ENCODE results near the gene FZR1.

The FZR1 gene

GRCh38 chr19:3533033-3533432 lies 26.9 kb downstream of the FZR1 start:
- peaks cover 79 to 87% of the 10 kb centered on the region in 2 experiments for H3K36me3 ChIP-seq (ENCODE audit: control insufficient read depth in 1 of 2, insufficient read depth in 2 of 2, low read length in 2 of 2)
- no peak overlapping the region for H3K14ac ChIP-seq (ENCODE audit: low read length)
- H2AK5ac ChIP-seq (ENCODE audit: low read length) = no peak overlapping the region
- no CpG with 5 or more reads among the region's 17 CpGs for WGBS (ENCODE audit: extremely low coverage, insufficient coverage, insufficient read length)
- H3K4me3 ChIP-seq (ENCODE audit: low read depth, low read length) = no peak overlapping the region
- H4K91ac ChIP-seq (ENCODE audit: low read depth, low read length) = no peak overlapping the region
- H3K4me2 ChIP-seq (ENCODE audit: low read length) = no peak overlapping the region
- no peak overlapping the region for H2AFZ ChIP-seq (ENCODE audit: insufficient read depth, low read length, poor library complexity)
- H3K27me3 ChIP-seq (ENCODE audit: insufficient read depth, low read length) = no peaks in the 10 kb centered on the region
- DNase-seq = no peak
- H3K23ac ChIP-seq (ENCODE audit: low read length) = no peak overlapping the region
- H3K9ac ChIP-seq (ENCODE audit: low read length) = no peak overlapping the region
- H3K4ac ChIP-seq (ENCODE audit: low read depth, low read length) = no peak overlapping the region
- no peaks in the 10 kb centered on the region for H3K79me2 ChIP-seq (ENCODE audit: control insufficient read depth, insufficient read depth, low read length, poor library complexity)
- H2BK5ac ChIP-seq (ENCODE audit: low read depth, low read length, poor library complexity) = no peak overlapping the region
- no peak overlapping the region for H2BK12ac ChIP-seq (ENCODE audit: low read length)
- H3K79me1 ChIP-seq (ENCODE audit: low read length) = no peaks in the 10 kb centered on the region
- no peak overlapping the region for H4K8ac ChIP-seq (ENCODE audit: low read depth, low read length)
- no peak overlapping the region for H2BK120ac ChIP-seq (ENCODE audit: insufficient read depth, low read length, poor library complexity)
- H3K4me1 ChIP-seq (ENCODE audit: control insufficient read depth in 1 of 2, insufficient read depth in 2 of 2, low read length in 2 of 2) = peaks cover 0 to 6% of the 10 kb centered on the region in 2 experiments
- no peak overlapping the region for H3K18ac ChIP-seq (ENCODE audit: low read length)
- no peaks in the 10 kb centered on the region for H3K9me3 ChIP-seq (ENCODE audit: insufficient read depth, low read depth, low read length)
- no peak overlapping the region for H4K12ac ChIP-seq (ENCODE audit: low read depth, low read length)
- H3K27ac ChIP-seq (ENCODE audit: low read depth, low read length) = no peak overlapping the region

GRCh38 chr19:3533563-3534216 lies 27.6 kb downstream of the FZR1 start:
- Histone ChIP-seq H3K4me2 (ENCODE audit: low read length) (no peak overlapping the region), H4K12ac (ENCODE audit: low read depth, low read length) (no peak overlapping the region), H3K27ac (ENCODE audit: low read depth, low read length) (no peak overlapping the region), H4K8ac (ENCODE audit: low read depth, low read length) (no peak overlapping the region), H3K4me3 (ENCODE audit: low read depth, low read length) (no peak overlapping the region), H3K79me1 (ENCODE audit: low read length) (no peaks in the 10 kb centered on the region), H2AFZ (ENCODE audit: insufficient read depth, low read length, poor library complexity) (no peak overlapping the region), H3K27me3 (ENCODE audit: insufficient read depth, low read length) (no peaks in the 10 kb centered on the region), H3K18ac (ENCODE audit: low read length) (no peak overlapping the region), H3K23ac (ENCODE audit: low read length) (no peak overlapping the region), H2BK5ac (ENCODE audit: low read depth, low read length, poor library complexity) (no peak overlapping the region), H3K4ac (ENCODE audit: low read depth, low read length) (no peak overlapping the region), H2BK120ac (ENCODE audit: insufficient read depth, low read length, poor library complexity) (no peak overlapping the region), H2AK5ac (ENCODE audit: low read length) (no peak overlapping the region), H3K4me1 (ENCODE audit: control insufficient read depth in 1 of 2, insufficient read depth in 2 of 2, low read length in 2 of 2) (peaks cover 2 to 8% of the 10 kb centered on the region in 2 experiments), H3K14ac (ENCODE audit: low read length) (no peak overlapping the region), H3K36me3 (ENCODE audit: control insufficient read depth in 1 of 2, insufficient read depth in 2 of 2, low read length in 2 of 2) (peaks cover 82 to 87% of the 10 kb centered on the region in 2 experiments), H2BK12ac (ENCODE audit: low read length) (no peak overlapping the region), H3K79me2 (ENCODE audit: control insufficient read depth, insufficient read depth, low read length, poor library complexity) (no peaks in the 10 kb centered on the region), H4K91ac (ENCODE audit: low read depth, low read length) (no peak overlapping the region), H3K9ac (ENCODE audit: low read length) (no peak overlapping the region), H3K9me3 (ENCODE audit: insufficient read depth, low read depth, low read length) (no peaks in the 10 kb centered on the region)
- no peak for DNase-seq
- no CpG with 5 or more reads among the region's 12 CpGs for WGBS (ENCODE audit: extremely low coverage, insufficient coverage, insufficient read length)

GRCh38 chr19:3534375-3535234 lies 28.5 kb downstream of the FZR1 start:
- no peak overlapping the region for H4K12ac ChIP-seq (ENCODE audit: low read depth, low read length)
- no peaks in the 10 kb centered on the region for H3K79me1 ChIP-seq (ENCODE audit: low read length)
- no peak overlapping the region for H3K14ac ChIP-seq (ENCODE audit: low read length)
- H2BK120ac ChIP-seq (ENCODE audit: insufficient read depth, low read length, poor library complexity) = no peak overlapping the region
- no peaks in the 10 kb centered on the region for H3K27me3 ChIP-seq (ENCODE audit: insufficient read depth, low read length)
- no peak overlapping the region for H2AK5ac ChIP-seq (ENCODE audit: low read length)
- H3K23ac ChIP-seq (ENCODE audit: low read length) = no peak overlapping the region
- H2AFZ ChIP-seq (ENCODE audit: insufficient read depth, low read length, poor library complexity) = no peak overlapping the region
- no CpG with 5 or more reads among the region's 38 CpGs for WGBS (ENCODE audit: extremely low coverage, insufficient coverage, insufficient read length)
- H4K91ac ChIP-seq (ENCODE audit: low read depth, low read length) = no peak overlapping the region
- peaks cover 81 to 82% of the 10 kb centered on the region in 2 experiments for H3K36me3 ChIP-seq (ENCODE audit: control insufficient read depth in 1 of 2, insufficient read depth in 2 of 2, low read length in 2 of 2)
- H3K18ac ChIP-seq (ENCODE audit: low read length) = no peak overlapping the region
- no peak for DNase-seq
- H3K9me3 ChIP-seq (ENCODE audit: insufficient read depth, low read depth, low read length) = no peaks in the 10 kb centered on the region
- no peak overlapping the region for H2BK5ac ChIP-seq (ENCODE audit: low read depth, low read length, poor library complexity)
- no peak overlapping the region for H3K27ac ChIP-seq (ENCODE audit: low read depth, low read length)
- no peak overlapping the region for H3K4me3 ChIP-seq (ENCODE audit: low read depth, low read length)
- H3K4ac ChIP-seq (ENCODE audit: low read depth, low read length) = no peak overlapping the region
- H4K8ac ChIP-seq (ENCODE audit: low read depth, low read length) = no peak overlapping the region
- no peak overlapping the region for H2BK12ac ChIP-seq (ENCODE audit: low read length)
- no peak overlapping the region for H3K4me2 ChIP-seq (ENCODE audit: low read length)
- H3K4me1 ChIP-seq (ENCODE audit: control insufficient read depth in 1 of 2, insufficient read depth in 2 of 2, low read length in 2 of 2) = peaks cover 2 to 11% of the 10 kb centered on the region in 2 experiments
- H3K79me2 ChIP-seq (ENCODE audit: control insufficient read depth, insufficient read depth, low read length, poor library complexity) = no peaks in the 10 kb centered on the region
- no peak overlapping the region for H3K9ac ChIP-seq (ENCODE audit: low read length)

GRCh38 chr19:3535235-3535535 lies 29.1 kb downstream of the FZR1 start:
- Histone ChIP-seq H2BK5ac (ENCODE audit: low read depth, low read length, poor library complexity) (no peak overlapping the region), H3K27me3 (ENCODE audit: insufficient read depth, low read length) (no peaks in the 10 kb centered on the region), H4K12ac (ENCODE audit: low read depth, low read length) (no peak overlapping the region), H3K14ac (ENCODE audit: low read length) (no peak overlapping the region), H3K79me2 (ENCODE audit: control insufficient read depth, insufficient read depth, low read length, poor library complexity) (no peaks in the 10 kb centered on the region), H3K23ac (ENCODE audit: low read length) (no peak overlapping the region), H2BK120ac (ENCODE audit: insufficient read depth, low read length, poor library complexity) (no peak overlapping the region), H3K79me1 (ENCODE audit: low read length) (no peaks in the 10 kb centered on the region), H3K4me1 (ENCODE audit: control insufficient read depth in 1 of 2, insufficient read depth in 2 of 2, low read length in 2 of 2) (peaks cover 2 to 11% of the 10 kb centered on the region in 2 experiments), H3K27ac (ENCODE audit: low read depth, low read length) (no peak overlapping the region), H2AFZ (ENCODE audit: insufficient read depth, low read length, poor library complexity) (no peak overlapping the region), H3K4ac (ENCODE audit: low read depth, low read length) (no peak overlapping the region), H2BK12ac (ENCODE audit: low read length) (no peak overlapping the region), H4K8ac (ENCODE audit: low read depth, low read length) (no peak overlapping the region), H3K4me3 (ENCODE audit: low read depth, low read length) (no peak overlapping the region), H3K36me3 (ENCODE audit: control insufficient read depth in 1 of 2, insufficient read depth in 2 of 2, low read length in 2 of 2) (peaks cover 80% of the 10 kb centered on the region in 2 experiments), H3K9me3 (ENCODE audit: insufficient read depth, low read depth, low read length) (no peaks in the 10 kb centered on the region), H3K9ac (ENCODE audit: low read length) (no peak overlapping the region), H3K18ac (ENCODE audit: low read length) (no peak overlapping the region), H4K91ac (ENCODE audit: low read depth, low read length) (no peak overlapping the region), H3K4me2 (ENCODE audit: low read length) (no peak overlapping the region), H2AK5ac (ENCODE audit: low read length) (no peak overlapping the region)
- DNase-seq = no peak
- no CpG with 5 or more reads among the region's 9 CpGs for WGBS (ENCODE audit: extremely low coverage, insufficient coverage, insufficient read length)
